HG02870 (cell line): Measurements from ENCODE around the gene E2F1.
"Not testable (repeated sequence)": the region's sequence is repeated elsewhere in the genome, so short reads cannot be mapped to it uniquely, and the experiment has no call there.

Source experiments
- ATAC-seq: cut with Tn5 transposase; IDR thresholded peaks from one replicate; pipeline ENCODE4 v1.9.1; 2021; ENCODE audit warnings: mild to moderate bottlenecking, moderate library complexity; ENCODE audit not compliant: unreplicated experiment

E2F1 gene

GRCh38 chr20:33646191-33646590 is 40.0 kb downstream of the E2F1 start:
- no peak for ATAC-seq

- ATAC-seq: no peak
These were observed 40.8 kb downstream of the E2F1 start for GRCh38 chr20:33645396-33645795.

- ATAC-seq: no peak
These were observed 41.2 kb downstream of the E2F1 start for GRCh38 chr20:33645072-33645358.

GRCh38 chr20:33644313-33645071 is 41.7 kb downstream of the E2F1 start:
- no peak for ATAC-seq

- no peak for ATAC-seq
These were observed 45.9 kb downstream of the E2F1 start for GRCh38 chr20:33640287-33640686.

GRCh38 chr20:33636776-33637175 is 49.4 kb downstream of the E2F1 start:
- no peak for ATAC-seq

- no peak for ATAC-seq
These were observed 50.8 kb downstream of the E2F1 start for GRCh38 chr20:33635341-33635740.

GRCh38 chr20:33631910-33632309 is 54.3 kb downstream of the E2F1 start:
- not testable (repeated sequence) for ATAC-seq

GRCh38 chr20:33630507-33630906 is 55.7 kb downstream of the E2F1 start:
- no peak for ATAC-seq

- no peak for ATAC-seq
These were observed 56.2 kb downstream of the E2F1 start for GRCh38 chr20:33629979-33630378.

GRCh38 chr20:33629533-33629932 is 56.7 kb downstream of the E2F1 start:
- no peak for ATAC-seq

GRCh38 chr20:33627577-33628216 is 58.5 kb downstream of the E2F1 start:
- no peak for ATAC-seq

- ATAC-seq: no peak
These were observed 60.0 kb downstream of the E2F1 start for GRCh38 chr20:33626190-33626589.
